ENCODE data around the gene MCL1. TPM values are rescaled to one million over a fixed set of nuclear protein-coding genes. Genes with fewer than 3 reads are reported as not detected.

Gene MCL1
- total and polyA plus RNA-seq, 2 of the 13 experiments (the other 11 are each of a cell fraction or from before 2014, with no cell fraction given): 69.5 to 125 TPM

GRCh38 chr1:150579110-150579944, at the start of gene MCL1 (continued):
- TF ChIP-seq ZNF609 (CRISPR knock-in tag; IDR thresholded peaks at IDR 0.05; ENCODE audit: borderline replicate concordance) (peak; percentile 13; the same call in 1 of the 2 replicates), DBP (CRISPR knock-in tag; IDR thresholded peaks at IDR 0.05; ENCODE audit: not compliant biosample characterization) (peak; percentile 47), ARHGAP35 (CRISPR knock-in tag; IDR thresholded peaks at IDR 0.05; ENCODE audit: borderline replicate concordance) (0 out of 2 replicates have a peak, but pooled peaks have one; percentile 76), PITX1 (CRISPR knock-in tag; IDR thresholded peaks at IDR 0.05) (no peak), PTBP1 (IDR thresholded peaks at IDR 0.05; ENCODE audit: low read depth, low read length, poor library complexity, severe bottlenecking) (peak; percentile 37), HNRNPH1 (optimal IDR thresholded peaks at IDR 0.05; ENCODE audit: low read depth, low read length) (no peak), ZNF264 (CRISPR knock-in tag; IDR thresholded peaks at IDR 0.05) (no peak), IRF2 (CRISPR knock-in tag; IDR thresholded peaks at IDR 0.05) (no peak), TFDP2 (CRISPR knock-in tag; IDR thresholded peaks at IDR 0.05) (peak; percentile 66), RFX5 (IDR thresholded peaks at IDR 0.05; ENCODE audit: low read depth, low read length) (no peak), POGZ (CRISPR knock-in tag; IDR thresholded peaks at IDR 0.05) (peak; percentile 36; the same call in 1 of the 2 replicates), ZBTB43 (CRISPR knock-in tag; conservative IDR thresholded peaks at IDR 0.05) (peak; percentile 65; the same call in 1 of the 2 replicates), MED8 (CRISPR knock-in tag; IDR thresholded peaks at IDR 0.05; ENCODE audit: insufficient replicate concordance) (peak; percentile 50), ZNF230 (CRISPR knock-in tag; IDR thresholded peaks at IDR 0.05) (0 out of 2 replicates have a peak, but pooled peaks have one; percentile 74), KLF12 (CRISPR knock-in tag; IDR thresholded peaks at IDR 0.05; ENCODE audit: borderline replicate concordance) (peak; percentile 78), MAZ (IDR thresholded peaks at IDR 0.05; ENCODE audit: borderline replicate concordance, low read depth, low read length) (0 out of 2 replicates have a peak, but pooled peaks have one; percentile 21), MAZ (CRISPR knock-in tag; IDR thresholded peaks at IDR 0.05; ENCODE audit: low read depth) (peak; percentile 49; the same call in 1 of the 2 replicates), PHF21A (CRISPR knock-in tag; IDR thresholded peaks at IDR 0.05) (peak; percentile 85), ZFX (CRISPR knock-in tag; IDR thresholded peaks at IDR 0.05; ENCODE audit: low read depth) (peak; percentile 93), PHF8 (CRISPR knock-in tag; IDR thresholded peaks at IDR 0.05) (peak; percentile 89), JDP2 (CRISPR knock-in tag; IDR thresholded peaks at IDR 0.05; ENCODE audit: borderline replicate concordance) (no peak; the same call in 1 of the 2 replicates)
